Lower lobe of right lung (tissue), 2 donors: ENCODE results near the gene HDAC8. TPM values are rescaled to one million over a fixed set of nuclear protein-coding genes. Genes with fewer than 3 reads are reported as not detected.

Source experiments
- ATAC-seq, 2 donors: fragments of 200-7000 bp; cut with Tn5 transposase; one replicate each; pipeline ENCODE4 v1.9.1; 2020 to 2022; ENCODE audit warnings: mild to moderate bottlenecking in 2 of 2, moderate library complexity in 2 of 2
- DNase-seq: peaks from one replicate; pipeline ENCODE4 v3.0.0-alpha.2; 2020
- H3K27ac ChIP-seq: fragments of 200-600 bp; one replicate; pipeline ENCODE4 v1.8.0; 2022
- H3K27me3 ChIP-seq: fragments of 200-600 bp; one replicate; pipeline ENCODE4 v1.8.0; 2022; ENCODE audit warnings: low read depth
- H3K36me3 ChIP-seq: fragments of 200-600 bp; one replicate; pipeline ENCODE4 v1.8.0; 2022; ENCODE audit warnings: mild to moderate bottlenecking
- H3K4me1 ChIP-seq: fragments of 200-600 bp; one replicate; pipeline ENCODE4 v1.8.0; 2022
- H3K4me3 ChIP-seq: fragments of 200-600 bp; one replicate; pipeline ENCODE4 v1.8.0; 2022; ENCODE audit warnings: mild to moderate bottlenecking
- H3K9me3 ChIP-seq: fragments of 200-600 bp; one replicate; pipeline ENCODE4 v1.8.0; 2022
- intact Hi-C: fragments of 100-400 bp; cut with DNase I; formaldehyde crosslinking; loops from one replicate; pipeline ENCODE4 v1.11.0; 2022
- total RNA-seq: library from RNA; stranded (reverse); fragmentation: NEBNext Ultra II Directional; extraction: Animal tissue kit (Norgen Biotek cat#: 25700); gene quantifications from one replicate; pipeline ENCODE4 v1.2.1, GENCODE V29; 2021
- TF ChIP-seq, protein P1 (sequence below): fragments of 200-600 bp; IDR thresholded peaks from one replicate; pipeline ENCODE4 v1.8.0; 2022; ENCODE audit warnings: antibody characterized with exemption, mild to moderate bottlenecking
- donor health status: DM: no; HTN: yes; CAD: no; lungs with severe emphysema.

Gene HDAC8
- total RNA-seq, 1 donor from 2014 or later: 26.9 TPM

DNA sequence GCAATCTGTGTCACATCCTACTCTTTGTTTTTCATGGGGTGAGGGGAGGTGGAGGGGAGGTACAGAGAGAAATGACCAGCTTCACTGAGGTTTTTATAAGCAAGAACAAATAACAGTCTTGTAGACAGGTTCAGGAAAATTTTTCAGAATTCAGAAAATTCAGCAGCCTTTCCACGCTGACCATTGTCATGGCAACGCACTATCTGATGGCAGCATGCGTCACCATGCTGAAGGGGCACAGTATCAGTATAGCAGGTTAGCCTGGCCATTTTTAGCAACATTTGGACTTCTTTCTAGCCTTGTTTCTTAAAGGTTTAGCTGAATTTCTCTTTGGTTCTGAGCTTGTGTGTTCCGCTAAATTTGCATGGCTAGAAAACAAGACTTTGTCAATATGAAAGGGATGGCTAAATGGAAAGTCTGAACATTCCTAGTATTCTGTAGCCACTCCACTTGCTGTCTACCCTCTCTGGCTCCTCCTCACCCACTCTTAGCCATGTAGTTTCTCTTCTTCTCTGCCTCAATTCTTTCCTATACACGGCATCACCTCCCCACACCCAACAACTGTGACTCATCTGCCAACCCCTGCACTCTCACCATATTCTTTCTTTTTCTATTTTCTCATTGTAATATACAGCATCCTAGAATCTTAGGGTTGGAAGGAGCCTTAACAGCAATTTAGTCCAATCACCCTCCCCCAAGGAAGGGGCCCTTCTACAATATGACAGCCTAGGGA lies 224.2 kb downstream of the HDAC8 start:
- ATAC-seq: no peak
- no peak overlapping the region for H3K27ac ChIP-seq
- no peaks in the 10 kb centered on the region for H3K9me3 ChIP-seq
- intact Hi-C loops: no loop called here
- no peaks in the 10 kb centered on the region for H3K27me3 ChIP-seq
- H3K36me3 ChIP-seq: no peaks in the 10 kb centered on the region
- DNase-seq: no peak
- H3K4me3 ChIP-seq: no peak overlapping the region
- TF ChIP-seq, protein P1, sequence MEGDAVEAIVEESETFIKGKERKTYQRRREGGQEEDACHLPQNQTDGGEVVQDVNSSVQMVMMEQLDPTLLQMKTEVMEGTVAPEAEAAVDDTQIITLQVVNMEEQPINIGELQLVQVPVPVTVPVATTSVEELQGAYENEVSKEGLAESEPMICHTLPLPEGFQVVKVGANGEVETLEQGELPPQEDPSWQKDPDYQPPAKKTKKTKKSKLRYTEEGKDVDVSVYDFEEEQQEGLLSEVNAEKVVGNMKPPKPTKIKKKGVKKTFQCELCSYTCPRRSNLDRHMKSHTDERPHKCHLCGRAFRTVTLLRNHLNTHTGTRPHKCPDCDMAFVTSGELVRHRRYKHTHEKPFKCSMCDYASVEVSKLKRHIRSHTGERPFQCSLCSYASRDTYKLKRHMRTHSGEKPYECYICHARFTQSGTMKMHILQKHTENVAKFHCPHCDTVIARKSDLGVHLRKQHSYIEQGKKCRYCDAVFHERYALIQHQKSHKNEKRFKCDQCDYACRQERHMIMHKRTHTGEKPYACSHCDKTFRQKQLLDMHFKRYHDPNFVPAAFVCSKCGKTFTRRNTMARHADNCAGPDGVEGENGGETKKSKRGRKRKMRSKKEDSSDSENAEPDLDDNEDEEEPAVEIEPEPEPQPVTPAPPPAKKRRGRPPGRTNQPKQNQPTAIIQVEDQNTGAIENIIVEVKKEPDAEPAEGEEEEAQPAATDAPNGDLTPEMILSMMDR: no peak
- H3K4me1 ChIP-seq: no peaks in the 10 kb centered on the region

DNA sequence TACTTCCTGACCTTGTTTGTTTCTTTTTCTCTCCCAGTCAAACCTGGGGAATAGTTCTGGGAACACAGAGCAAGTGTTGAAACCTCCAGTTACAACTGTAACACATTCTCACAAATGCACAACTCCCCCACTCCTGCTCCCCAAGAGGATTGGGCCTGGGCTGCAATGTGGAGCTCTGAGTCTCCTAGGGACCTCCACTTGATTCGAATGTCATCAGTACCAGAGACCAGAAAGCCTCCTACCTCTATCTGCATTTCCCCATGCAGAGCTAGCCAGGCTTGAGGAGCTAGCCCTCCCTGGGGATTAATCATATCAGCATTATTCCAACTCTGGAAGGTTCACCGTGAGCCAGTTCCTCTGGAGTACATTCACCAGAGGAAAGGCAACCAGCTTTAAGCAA lies 225.3 kb downstream of the HDAC8 start:
- Histone ChIP-seq H3K4me1 (no peaks in the 10 kb centered on the region), H3K4me3 (no peak overlapping the region), H3K36me3 (no peaks in the 10 kb centered on the region), H3K27me3 (no peaks in the 10 kb centered on the region), H3K9me3 (no peaks in the 10 kb centered on the region), H3K27ac (no peak overlapping the region)
- no peak for DNase-seq
- intact Hi-C loops: no loop called here
- no peak for ATAC-seq
- TF ChIP-seq, protein P1: no peak

DNA sequence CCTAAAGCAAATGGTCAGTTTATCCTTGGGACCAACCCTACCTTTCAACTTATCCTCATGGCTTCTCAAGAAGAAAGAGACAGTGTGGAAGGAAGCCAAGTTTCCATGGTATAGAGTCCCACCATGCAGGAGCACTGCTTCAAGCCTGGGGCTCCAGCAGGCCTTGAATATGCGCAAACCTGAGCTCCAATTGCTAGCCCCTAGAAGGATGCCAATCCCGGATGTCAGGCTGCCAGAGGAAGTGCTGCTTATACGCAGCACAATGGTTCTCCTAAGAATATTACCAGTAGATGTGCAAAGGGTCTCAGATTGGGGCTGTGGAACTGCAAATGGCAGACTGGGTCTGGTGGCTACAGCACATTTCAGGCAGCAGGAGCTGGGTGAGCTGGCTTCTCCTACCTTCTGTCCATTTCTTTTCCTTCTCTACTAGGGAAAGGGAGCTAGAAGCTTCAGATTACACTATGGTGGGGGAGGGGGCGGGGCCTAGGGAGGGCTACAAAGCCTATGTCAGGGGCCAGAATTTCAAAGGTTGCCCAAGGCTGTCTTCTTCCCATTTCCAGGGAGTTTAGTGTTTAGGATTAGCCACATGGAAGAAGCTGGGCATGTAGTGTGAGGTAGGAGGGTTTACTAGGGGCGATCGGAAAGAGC lies 226.2 kb downstream of the HDAC8 start:
- no peaks in the 10 kb centered on the region for H3K27me3 ChIP-seq

DNA sequence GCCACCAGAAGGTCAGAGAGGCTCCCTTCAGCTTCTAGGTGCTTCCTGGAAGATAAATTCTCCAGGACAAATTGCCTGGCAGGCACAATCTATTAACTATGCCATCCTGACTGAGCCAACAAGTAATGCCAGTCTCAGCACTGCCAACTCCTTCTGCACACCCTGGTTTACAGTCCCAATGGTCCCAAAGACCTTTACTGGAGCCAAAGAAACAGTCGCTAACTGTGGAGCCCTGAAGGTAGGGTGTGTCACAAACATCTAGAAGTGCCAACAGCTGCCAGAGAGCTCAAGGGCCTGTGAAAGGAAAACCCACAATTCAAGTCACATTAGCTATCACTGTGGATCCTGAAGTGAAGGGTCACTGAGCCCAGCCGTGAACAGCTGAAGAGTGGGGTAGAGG lies 232.0 kb downstream of the HDAC8 start:
- intact Hi-C loops: no loop called here
- ATAC-seq (no peak), DNase-seq (no peak)
- H3K27ac ChIP-seq: no peak overlapping the region
- no peaks in the 10 kb centered on the region for H3K27me3 ChIP-seq
- TF ChIP-seq, protein P1: no peak
- H3K36me3 ChIP-seq: peaks cover 5% of the 10 kb centered on the region
- no peak overlapping the region for H3K4me3 ChIP-seq
- H3K4me1 ChIP-seq: no peaks in the 10 kb centered on the region
- H3K9me3 ChIP-seq: no peaks in the 10 kb centered on the region

More for the DNA sequence above, 226.2 kb downstream of the HDAC8 start:
- Histone ChIP-seq H3K4me3 (no peak overlapping the region), H3K4me1 (no peaks in the 10 kb centered on the region), H3K36me3 (peaks cover under 1% of the 10 kb centered on the region), H3K9me3 (no peaks in the 10 kb centered on the region), H3K27ac (no peak overlapping the region)
- TF ChIP-seq, protein P1: no peak
- intact Hi-C loops: no loop called here
- ATAC-seq: no peak
- no peak for DNase-seq

DNA sequence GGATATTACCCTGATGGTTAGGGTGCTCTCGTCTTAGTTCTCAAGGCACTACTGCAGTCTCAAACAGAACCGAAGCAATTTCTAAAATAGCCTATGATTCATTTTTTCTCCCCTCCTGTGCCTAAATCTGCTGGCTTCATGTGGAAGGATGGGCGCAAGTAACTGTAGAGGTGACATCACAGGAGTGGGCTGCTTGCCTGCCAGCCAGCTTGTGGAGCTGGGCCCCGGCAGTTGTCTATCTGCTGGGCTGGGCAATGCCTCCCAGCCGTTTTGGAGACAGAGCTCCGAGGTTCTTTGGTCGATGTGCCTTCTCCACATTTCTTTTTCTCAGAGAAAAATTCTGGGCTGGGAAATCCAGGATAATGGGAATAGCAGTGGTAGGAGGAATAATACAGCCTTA lies 232.6 kb downstream of the HDAC8 start:
- Histone ChIP-seq H3K27me3 (no peaks in the 10 kb centered on the region), H3K4me1 (no peaks in the 10 kb centered on the region), H3K27ac (no peak overlapping the region), H3K9me3 (no peaks in the 10 kb centered on the region), H3K36me3 (peaks cover 5% of the 10 kb centered on the region), H3K4me3 (no peak overlapping the region)
- TF ChIP-seq, protein P1: no peak
- ATAC-seq (no peak), DNase-seq (no peak)
- intact Hi-C loops: no loop called here
